Measurements from ENCODE around the gene POLR2A.

POLR2A gene

DNA sequence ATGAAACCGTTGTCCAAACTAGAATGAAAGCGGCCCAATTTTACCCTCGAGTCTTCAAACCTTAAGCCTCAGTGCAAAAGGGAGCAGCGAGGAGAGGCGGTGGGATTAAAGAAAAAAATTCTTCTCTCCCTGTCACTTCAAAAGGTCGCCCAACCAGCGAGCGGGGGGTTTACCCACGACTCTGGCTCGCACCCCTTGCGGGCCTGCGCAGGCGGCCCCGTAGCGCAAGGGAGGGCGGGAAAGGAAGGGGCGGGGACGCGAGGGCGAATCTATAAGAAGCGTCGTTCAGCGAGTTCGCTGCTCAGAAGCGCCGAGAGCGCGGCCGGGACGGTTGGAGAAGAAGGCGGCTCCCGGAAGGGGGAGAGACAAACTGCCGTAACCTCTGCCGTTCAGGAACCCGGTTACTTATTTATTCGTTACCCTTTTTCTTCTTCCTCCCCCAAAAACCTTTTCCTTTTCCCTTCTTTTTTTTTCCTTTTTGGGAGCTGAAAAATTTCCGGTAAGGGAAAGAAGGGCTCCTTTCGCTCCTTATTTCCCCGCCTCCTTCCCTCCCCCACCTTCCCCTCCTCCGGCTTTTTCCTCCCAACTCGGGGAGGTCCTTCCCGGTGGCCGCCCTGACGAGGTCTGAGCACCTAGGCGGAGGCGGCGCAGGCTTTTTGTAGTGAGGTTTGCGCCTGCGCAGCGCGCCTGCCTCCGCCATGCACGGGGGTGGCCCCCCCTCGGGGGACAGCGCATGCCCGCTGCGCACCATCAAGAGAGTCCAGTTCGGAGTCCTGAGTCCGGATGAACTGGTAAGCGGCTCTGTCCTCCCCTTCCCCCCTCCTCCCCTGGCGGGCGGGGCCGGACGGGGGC lies at the start of gene POLR2A:
TSS of gene POLR2A (plus strand) at position 300 of the 852 bp plus-strand sequence.
- DNase-seq (ENCODE audit: low spot score) = peak; percentile 98

DNA sequence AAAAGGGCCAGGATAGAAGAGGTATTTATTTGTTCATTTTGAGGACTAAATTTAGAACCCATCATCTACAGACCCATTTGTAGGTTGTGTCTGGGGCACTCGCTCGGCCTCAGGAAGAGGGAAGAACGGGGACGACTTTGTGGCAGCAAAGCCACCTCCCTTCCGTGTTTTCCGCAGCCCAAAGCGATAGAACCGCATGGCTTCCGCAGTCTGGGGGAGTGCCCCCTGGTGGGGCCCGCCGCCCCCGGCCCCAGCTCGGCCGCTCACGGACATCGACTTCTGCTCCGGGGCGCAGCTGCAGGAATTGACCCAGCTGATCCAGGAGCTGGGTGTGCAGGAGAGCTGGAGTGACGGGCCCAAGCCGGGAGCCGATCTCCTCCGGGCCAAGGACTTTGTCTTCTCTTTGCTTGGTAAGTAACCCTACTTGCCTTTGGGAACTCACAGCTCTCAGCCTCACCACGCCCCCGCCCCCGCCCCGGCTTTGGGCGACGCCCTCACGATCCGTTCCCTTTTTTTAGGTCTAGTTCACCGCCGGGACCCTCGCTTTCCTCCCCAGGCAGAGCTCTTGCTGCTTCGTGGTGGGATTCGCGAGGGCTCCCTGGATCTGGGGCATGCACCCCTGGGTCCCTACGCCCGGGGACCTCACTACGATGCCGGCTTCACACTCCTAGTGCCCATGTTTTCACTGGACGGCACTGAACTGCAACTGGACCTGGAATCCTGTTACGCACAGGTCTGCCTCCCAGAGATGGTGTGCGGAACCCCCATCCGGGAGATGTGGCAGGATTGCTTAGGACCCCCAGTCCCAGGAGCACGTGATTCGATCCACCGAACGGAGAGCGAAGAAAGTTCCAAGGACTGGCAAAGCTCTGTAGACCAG lies 48.2 kb upstream of the POLR2A start:
- DNase-seq (ENCODE audit: low spot score) = no peak

DNA sequence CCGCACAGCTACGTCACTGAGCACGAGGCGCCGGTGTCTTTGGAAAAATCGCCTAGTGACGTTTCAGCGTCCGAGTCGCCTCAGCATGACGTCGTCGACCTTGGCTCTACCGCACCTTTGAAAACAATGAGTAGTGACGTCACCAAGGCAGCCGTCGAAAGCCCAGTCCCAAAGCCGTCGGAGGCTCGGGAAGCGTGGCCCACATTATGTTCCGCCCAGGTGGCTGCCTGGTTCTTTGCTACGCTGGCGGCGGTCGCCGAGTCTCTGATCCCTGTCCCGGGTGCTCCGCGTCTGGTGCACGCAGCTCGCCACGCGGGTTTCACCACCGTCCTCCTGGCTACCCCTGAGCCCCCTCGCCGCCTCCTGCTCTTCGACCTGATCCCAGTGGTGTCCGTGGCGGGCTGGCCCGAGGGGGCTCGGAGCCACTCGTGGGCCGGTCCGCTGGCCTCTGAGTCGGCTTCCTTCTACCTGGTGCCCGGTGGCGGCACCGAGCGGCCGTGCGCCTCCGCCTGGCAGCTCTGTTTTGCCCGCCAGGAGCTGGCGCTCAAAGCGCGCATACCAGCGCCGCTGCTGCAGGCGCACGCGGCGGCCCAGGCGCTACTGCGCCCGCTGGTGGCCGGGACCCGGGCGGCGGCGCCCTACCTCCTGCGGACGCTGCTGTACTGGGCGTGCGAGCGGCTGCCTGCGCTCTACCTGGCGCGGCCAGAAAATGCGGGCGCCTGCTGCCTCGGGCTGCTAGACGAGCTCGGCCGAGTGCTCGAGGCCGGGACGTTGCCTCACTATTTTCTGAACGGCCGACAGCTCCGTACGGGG lies 47.4 kb upstream of the POLR2A start:
- DNase-seq (ENCODE audit: low spot score) = peak; percentile 74

DNA sequence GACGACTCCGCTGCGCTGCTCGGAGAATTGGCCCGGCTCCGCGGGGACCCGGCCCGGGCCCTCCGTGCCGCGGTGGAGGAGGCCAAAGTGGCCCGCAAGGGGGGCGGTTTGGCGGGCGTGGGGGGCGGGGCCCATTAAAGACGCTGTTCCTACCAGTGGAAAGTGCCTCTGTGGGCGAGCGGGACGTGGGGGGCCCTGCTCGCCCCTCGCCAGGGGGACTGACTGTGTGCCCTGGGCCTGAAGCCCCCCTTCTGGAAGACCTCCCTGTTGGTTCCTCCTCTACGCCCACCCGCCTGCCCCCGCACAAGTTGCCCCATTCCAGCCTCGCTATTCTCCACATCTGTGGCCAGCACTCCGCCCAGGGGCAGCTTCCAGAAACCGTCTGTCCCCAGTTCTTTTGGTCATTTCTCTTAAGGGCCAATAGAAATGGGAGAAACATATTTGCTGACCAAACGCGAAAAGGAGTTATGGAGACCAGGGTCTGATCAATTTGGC lies 46.8 kb upstream of the POLR2A start:
- DNase-seq (ENCODE audit: low spot score) = no peak

DNA sequence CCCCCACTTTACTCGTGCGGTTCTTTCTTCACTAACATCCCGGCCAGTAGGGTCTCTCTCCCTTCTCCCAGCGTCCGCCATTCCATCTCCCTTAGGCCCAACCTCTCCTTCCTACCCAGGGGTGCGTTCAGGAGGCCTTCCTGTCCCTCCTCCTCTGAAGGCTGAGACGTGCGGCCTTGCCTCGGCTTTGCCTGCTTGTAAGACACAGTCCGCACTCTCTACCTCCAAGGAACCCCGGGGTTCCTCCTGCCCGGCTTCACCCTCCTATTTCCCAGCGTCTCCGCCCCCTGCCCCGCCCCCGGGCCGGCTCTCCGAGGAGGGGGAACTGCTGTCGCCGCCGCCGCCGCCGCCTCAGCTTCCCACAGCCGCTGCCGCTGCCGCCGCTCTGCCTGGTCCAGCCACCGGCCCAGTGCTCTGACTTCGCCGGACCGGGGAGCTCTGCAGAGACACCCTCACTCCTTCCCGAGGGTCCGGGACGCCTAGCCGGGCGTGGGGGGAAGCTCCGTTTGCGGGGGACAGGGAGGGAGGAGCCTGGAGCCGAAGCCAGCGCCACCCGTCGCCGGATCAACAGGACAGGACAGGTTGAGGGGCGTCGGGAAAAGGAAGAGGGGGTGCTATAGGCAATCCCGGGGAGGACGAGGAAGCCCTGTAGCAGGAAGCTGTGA lies 46.1 kb upstream of the POLR2A start:
- DNase-seq (ENCODE audit: low spot score) = no peak

DNA sequence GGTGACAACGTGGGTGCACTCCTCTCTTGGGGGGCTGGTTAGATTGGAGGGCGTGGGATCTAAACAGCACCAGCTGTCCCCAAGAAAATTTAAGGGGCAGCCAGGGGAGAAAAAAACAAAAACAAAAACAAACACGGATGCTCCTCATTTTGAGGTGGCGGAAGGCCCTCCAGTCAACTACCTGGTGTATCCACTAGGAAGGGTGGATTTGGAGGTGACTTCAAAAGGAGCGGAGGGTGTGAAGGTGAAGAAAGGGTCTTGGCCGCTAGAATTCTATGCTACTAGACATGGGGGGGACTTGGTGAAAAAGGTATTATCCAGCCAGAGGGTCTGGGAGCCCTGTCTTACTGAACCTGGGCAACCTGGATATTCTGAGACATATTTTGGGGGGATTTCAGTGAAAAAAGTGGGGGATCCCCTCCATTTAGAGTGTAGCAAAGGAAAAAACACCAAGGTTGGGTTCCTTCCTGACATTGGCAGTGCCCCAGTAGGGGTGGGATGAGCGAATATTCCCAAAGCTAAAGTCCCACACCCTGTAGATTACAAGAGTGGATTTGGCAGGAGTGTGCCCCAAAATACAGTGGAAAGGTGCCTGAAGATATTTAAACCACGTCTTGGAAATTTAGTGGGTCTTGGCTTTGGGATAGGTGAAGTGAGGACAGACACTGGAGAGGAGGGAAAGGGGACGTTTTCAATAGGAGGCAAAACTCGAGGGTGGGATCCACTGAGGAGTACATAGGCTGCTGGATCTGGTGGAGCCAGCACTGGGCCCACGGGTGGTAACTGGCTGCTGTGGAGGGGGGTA lies 45.3 kb upstream of the POLR2A start:
- DNase-seq (ENCODE audit: low spot score) = no peak

DNA sequence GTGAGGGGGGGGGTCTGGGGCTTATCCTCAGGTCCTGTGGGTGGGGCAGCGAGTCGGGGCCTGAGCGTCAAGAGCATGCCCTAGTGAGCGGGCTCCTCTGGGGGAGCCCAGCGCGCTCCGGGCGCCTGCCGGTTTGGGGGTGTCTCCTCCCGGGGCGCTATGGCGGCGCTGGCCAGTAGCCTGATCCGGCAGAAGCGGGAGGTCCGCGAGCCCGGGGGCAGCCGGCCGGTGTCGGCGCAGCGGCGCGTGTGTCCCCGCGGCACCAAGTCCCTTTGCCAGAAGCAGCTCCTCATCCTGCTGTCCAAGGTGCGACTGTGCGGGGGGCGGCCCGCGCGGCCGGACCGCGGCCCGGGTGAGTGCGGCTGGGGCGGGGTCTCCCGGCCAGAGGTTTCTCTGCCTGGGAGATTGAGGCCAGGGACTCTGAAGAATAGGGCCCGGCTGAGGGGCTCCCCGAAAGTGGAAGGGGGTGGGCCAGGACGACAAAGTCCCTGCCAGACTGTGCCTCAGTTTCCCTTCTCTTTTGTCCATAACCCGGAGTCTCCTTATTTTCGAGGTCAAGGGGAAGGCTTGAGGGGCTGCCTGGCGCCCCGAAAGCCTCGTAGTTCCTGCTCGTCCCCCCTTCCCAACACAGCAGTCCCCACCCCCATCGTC lies 44.6 kb upstream of the POLR2A start, which contains the start of gene FGF11:
TSS of gene FGF11 (plus strand) at position 51 of the 651 bp plus-strand sequence. CDS start at position 160, 109 bp downstream.
- no peak for DNase-seq (ENCODE audit: low spot score)

DNA sequence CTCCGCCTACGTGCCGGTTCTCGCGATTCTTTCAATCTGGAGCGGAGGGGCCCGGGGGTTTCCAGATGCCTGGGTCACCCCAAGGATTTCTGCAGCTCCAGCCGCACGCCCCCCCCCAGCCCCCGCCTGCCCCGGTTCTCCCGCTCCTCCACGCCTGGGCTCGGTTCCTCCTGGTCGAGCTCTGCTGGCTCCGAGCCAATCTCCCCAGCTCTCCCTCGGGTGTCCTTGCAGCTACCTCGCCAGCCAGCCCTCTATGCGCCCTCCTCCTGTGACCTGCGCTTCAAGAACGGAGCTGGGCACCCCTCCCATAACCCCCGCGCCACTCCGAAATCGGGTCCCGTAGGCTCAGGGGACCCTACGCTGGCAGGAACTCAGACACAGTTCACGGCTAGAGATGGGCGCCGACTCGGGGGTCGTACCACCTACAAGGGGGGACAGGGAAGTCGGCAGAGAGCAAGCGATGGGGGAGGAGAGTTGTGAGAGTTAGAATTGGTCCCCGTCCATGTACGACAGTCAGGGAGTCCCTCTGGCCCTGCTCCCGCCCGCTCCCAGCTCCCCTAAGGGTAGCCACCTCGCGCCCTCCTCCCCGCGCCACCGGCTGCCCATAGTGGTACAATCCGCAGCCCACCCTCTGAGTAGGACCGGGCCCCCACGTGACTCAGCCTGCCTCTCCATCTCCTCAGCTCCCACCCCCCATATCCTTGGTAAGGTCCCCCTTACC lies 43.9 kb upstream of the POLR2A start:
- DNase-seq (ENCODE audit: low spot score) = no peak

DNA sequence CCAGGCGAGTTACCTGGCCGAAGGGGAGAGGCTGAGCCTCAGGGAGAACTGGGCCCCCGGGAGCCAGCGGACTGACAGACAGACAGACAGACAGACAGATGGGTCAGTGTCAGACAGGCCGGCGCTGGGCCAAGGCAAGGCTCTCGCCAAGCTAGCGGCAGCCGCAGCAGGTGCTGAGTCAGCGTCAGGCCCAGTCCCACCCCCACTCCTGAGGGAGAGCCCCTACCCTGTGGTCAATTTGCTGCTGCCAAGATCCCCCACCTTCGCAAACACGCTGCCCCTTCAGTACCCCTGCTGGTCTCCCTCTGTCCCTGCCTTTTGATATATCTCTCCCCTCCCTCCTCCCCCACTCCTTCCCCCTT lies 43.4 kb upstream of the POLR2A start:
- DNase-seq (ENCODE audit: low spot score) = no peak

DNA sequence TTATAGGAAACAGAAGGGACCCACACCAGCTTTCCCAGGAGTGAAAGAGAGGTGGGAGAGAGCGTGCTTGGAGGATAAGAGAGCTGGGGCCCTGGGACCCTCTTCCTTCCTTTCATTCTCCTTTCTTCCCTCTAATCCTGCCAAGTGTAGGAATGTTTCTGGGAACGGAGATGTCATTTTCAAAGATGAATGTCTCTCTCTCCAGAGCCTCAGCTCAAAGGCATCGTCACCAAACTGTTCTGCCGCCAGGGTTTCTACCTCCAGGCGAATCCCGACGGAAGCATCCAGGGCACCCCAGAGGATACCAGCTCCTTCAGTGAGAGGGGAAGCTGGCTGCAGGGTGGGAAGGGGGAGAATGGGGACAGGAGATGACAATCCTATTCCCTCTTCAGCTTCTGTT lies 42.9 kb upstream of the POLR2A start:
- no peak for DNase-seq (ENCODE audit: low spot score)

DNA sequence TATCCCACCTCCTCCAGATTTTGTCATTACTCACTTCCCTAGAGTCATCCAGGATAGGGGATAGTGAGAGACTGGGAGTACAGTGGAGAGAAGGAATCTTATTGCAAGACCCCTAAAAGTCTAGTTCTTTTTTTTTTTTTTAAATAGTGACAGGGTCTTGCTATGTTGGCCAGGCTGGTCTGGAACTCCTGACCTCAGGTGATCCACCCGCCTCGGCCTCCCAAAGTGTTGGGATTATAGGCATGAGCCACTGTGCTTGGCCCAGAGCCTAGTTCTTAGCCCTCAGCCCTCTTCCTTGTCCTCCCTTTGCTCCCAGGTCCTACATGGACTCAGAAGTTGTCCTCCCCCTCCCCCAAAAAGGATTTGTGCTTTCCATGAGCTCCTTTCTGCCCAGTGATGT lies 42.0 kb upstream of the POLR2A start:
- DNase-seq (ENCODE audit: low spot score) = no peak

DNA sequence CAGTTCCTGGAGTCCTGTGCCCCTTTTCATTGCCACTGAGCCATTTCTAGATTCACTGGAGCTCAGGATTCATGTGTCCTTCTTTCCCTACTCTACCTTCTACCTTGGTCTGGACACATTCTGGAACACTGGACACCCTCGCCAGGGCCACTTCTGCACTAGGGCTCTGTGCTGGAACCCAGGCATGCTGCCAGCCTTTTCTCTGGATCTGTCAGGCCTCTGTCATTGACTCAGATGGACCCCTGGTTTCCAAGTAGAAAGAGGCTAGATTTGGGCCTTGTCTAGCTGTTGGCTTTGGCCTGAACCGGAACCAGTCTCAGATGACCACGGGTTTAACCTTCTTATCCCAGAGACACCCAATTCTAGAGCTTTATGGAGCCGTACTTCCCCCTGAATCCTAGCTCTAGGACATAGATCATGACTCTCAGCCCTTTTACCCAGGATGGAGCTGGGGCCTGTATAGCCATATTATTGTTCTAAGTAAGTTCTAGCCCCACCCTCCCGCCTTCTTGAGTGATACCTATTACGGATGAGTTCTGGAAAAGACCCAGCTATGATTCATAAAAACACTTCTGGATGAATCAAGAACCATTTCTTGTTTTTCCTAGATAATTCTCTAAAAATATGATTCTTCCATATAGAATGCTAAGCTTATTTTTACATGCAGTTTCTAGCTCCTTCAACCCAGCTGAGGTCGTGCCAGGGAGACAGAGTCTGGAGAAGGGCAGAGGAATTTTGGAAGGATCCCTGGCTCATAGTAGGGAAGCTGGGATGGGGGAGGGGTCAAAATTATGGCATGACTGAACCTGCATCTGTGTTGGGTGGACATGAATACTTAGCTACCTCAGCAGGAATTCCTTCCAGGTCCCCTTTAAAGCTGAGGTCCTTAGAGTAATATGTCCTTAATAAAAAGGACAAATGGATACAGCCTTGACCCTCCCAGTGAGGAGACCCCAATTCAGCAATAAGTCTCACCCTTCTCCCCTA lies 40.4 kb upstream of the POLR2A start:
- DNase-seq (ENCODE audit: low spot score) = no peak

DNA sequence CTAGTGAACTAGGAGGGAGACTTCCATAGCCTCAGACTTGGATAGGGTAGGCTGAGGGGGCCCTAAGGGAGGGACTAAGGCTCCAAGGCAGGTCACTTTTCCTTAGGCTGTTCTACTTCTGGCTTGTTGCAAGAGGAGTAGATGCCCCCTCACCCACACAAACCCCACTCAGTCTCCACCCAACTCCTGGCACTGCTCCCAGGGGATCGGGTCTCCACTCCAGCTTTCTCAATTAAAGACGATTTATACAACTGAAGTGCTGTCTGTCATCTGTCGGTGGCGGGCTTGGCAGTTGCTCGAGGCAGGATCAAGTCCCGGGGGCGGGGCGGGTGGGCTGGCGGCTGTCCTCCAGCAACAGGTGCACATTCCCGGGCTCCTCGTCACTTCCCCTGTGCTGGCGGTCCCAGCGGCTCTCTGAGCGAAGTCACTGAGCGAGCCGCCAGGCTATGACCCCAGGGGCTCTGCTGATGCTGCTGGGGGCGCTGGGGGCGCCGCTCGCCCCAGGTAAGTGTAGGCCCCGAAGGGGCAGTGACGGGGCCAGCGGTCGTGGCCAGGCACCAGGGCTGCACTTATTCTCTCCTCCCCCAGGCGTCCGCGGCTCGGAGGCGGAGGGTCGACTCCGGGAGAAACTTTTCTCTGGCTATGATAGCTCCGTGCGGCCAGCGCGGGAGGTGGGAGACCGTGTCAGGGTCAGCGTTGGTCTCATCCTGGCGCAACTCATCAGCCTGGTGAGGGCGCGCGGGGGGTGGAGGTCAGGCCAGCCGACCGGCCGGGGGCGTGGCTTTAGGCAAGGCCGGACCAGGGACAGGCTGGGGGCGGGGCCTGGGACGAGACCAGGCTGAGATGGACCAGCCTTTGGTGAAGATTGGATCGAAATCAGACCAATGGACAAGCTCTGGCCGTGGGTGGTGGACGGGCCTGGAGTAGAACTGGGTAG lies 39.2 kb upstream of the POLR2A start, which contains the start of gene CHRNB1:
TSS of gene CHRNB1 (plus strand) at position 380 of the 937 bp plus-strand sequence. CDS start at position 447, 67 bp downstream.
- DNase-seq (ENCODE audit: low spot score) = peak; percentile 80

DNA sequence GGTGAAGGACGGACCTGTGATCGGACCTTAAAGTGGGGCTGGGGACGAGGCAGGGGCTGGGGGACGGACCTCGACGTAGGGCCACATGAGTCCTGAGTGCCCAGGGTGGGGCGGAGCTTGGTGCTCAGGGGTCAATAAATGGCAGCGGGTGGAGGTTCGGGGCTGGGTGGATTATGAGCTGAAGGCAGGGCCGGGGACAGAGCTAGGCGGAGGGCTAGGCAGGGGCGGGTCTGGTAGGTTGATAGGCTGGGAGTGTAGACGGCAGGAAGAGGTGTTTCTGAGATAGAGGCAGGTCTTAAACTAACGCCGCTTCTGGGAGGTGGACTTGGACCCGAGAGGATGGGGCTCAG lies 38.6 kb upstream of the POLR2A start:
- no peak for DNase-seq (ENCODE audit: low spot score)

DNA sequence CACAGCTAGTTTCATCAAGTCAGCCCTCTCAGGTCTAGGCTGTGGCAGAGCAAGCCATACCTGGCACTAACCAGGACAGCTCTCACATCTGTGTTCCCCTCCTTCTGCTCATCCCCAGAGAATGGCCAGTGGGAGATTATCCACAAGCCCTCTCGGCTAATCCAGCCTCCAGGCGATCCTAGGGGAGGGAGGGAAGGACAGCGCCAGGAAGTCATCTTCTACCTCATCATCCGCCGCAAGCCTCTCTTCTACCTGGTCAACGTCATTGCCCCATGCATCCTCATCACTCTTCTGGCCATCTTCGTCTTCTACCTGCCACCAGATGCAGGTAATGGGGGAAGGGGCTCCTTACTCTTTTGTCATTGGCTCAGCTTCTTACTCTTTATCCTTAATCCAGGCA lies 35.7 kb upstream of the POLR2A start:
- DNase-seq (ENCODE audit: low spot score) = no peak

DNA sequence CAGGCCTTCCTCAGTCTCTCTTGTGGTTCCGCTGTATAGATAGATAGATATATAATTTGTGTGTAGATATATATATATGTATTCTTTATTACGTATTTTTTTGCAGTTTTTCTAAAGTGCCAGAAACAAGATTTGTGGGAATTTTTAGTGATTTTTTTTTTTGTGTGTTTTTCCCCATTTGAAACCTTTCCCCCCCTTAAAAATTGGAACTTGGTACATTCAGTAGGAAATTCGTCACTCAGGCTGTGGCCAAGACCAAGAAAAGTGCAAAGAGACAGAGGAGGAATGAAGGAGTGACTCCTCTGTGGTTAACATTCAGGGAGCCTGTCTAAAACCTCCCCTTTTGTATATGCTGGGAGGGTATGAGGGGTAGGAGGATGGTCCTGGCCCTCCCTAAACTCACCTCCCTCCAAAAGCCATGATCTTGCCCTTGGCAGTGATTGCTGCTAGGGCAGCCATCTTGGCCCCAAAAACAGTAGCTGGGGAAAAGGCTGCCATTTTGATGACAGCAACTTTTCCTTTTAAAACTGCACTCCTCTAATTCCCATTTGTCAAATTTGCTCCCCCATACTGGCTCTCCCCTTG lies 24.1 kb upstream of the POLR2A start:
- no peak for DNase-seq (ENCODE audit: low spot score)
